HepG2 (cell line): ENCODE results near the gene GUCY1B1. TPM values are rescaled to one million over a fixed set of nuclear protein-coding genes. Genes with fewer than 3 reads are reported as not detected.

Experiments used
- ATAC-seq: fragments of 200-7000 bp; cut with Tn5 transposase; 3 replicates; pipeline ENCODE4 v1.9.1; 2020; ENCODE audit warnings: mild to moderate bottlenecking, moderate library complexity
- BruUV-seq: library from RNA; stranded (reverse); fragments of 400-500 nt; replicated peaks from 2 replicates; lab custom pipeline; 2021; lab: Mats Ljungman, UMichigan
- CTCF ChIA-PET: fragments of 300-600 bp; formaldehyde crosslinking; extraction: SDS; loops from one replicate; lab custom pipeline; 2021; ENCODE audit warnings: low total read pairs, inconsistent platforms, low intra/inter-chr PET ratio; lab: Yijun Ruan, JAX
- POLR2A ChIA-PET: fragments of 350-600 bp; sonication (Branson Sonifier 250); formaldehyde crosslinking; loops from one replicate; lab custom pipeline; 2020; ENCODE audit warnings: antibody characterized with exemption, inconsistent platforms; lab: Yijun Ruan, JAX
- DNase-seq: peaks from one replicate; pipeline ENCODE4 v3.0.0-alpha.2; 2015; ENCODE audit warnings: low spot score
- FAIRE-seq: peaks from 3 replicates; lab custom pipeline; 2011; peaks lifted over from hg19 to GRCh38; lab: Jason Lieb, UNC
- H2AFZ ChIP-seq: one replicate; pipeline ENCODE4 v1.6.1; 2011; ENCODE audit warnings: low read length, inconsistent platforms
- H3K27ac ChIP-seq: fragments of 300-600 bp; 3 replicates; pipeline ENCODE4 v1.8.0; 2011; ENCODE audit warnings: mixed run types, mild to moderate bottlenecking, mixed read lengths, low read length, inconsistent platforms; ENCODE audit not compliant: insufficient read depth; ENCODE audit errors: extremely low read length
- H3K27me3 ChIP-seq, 2 experiments: fragments of 200-600 bp in 1 of 2; 2 replicates in 1 of 2; 3 replicates in 1 of 2; pipeline versions ENCODE4 v1.6.0 to v1.8.0; 2011; ENCODE audit warnings: low read length in 2 of 2, mild to moderate bottlenecking in 2 of 2, moderate library complexity in 2 of 2, inconsistent platforms in 1 of 2; ENCODE audit not compliant: insufficient read depth in 2 of 2, control insufficient read depth in 1 of 2
- H3K36me3 ChIP-seq, 2 experiments: fragments of 200-600 bp in 1 of 2; replicated peaks in 1 of 2; 2 replicates in 1 of 2; 3 replicates in 1 of 2; pipeline versions ENCODE4 v1.5.1 to v1.8.0; 2011; ENCODE audit warnings: low read length in 2 of 2, inconsistent platforms in 1 of 2; ENCODE audit not compliant: insufficient read depth in 2 of 2, control insufficient read depth in 1 of 2
- H3K4me1 ChIP-seq: 2 replicates; pipeline ENCODE4 v1.5.1; 2012; ENCODE audit warnings: low read length, inconsistent platforms; ENCODE audit not compliant: insufficient read depth
- H3K4me2 ChIP-seq: 2 replicates; pipeline ENCODE4 v1.6.0; 2011; ENCODE audit warnings: low read depth, low read length, inconsistent platforms
- H3K4me3 ChIP-seq, 3 experiments: fragments of 200-600 bp in 1 of 3; sonication (generic), shearing (Covaris generic) in 1 of 3; replicated peaks in 1 of 3; 2 replicates each; pipeline ENCODE4 v1.5.1; 2011 to 2016; ENCODE audit warnings: low read length in 3 of 3, inconsistent platforms in 2 of 3, low read depth in 2 of 3, mild to moderate bottlenecking in 2 of 3, control low read depth in 1 of 3, mixed read lengths in 1 of 3; ENCODE audit not compliant: insufficient read depth in 1 of 3
- H3K79me2 ChIP-seq: one replicate; pipeline ENCODE4 v1.6.1; 2011; ENCODE audit warnings: low read length, inconsistent platforms; ENCODE audit not compliant: insufficient read depth
- H3K9ac ChIP-seq: 2 replicates; pipeline ENCODE4 v1.6.0; 2011; ENCODE audit warnings: mild to moderate bottlenecking, low read depth, low read length, inconsistent platforms; ENCODE audit not compliant: insufficient read depth
- H3K9me3 ChIP-seq: 2 replicates; pipeline ENCODE4 v1.5.1; 2012; ENCODE audit warnings: mild to moderate bottlenecking, low read length
- H4K20me1 ChIP-seq: 2 replicates; pipeline ENCODE4 v1.6.0; 2011; ENCODE audit warnings: inconsistent platforms, mild to moderate bottlenecking, low read length, moderate library complexity; ENCODE audit not compliant: insufficient read depth
- FOXK2 ChIP-seq: fragments of 450-650 bp; IDR thresholded peaks from 2 replicates; pipeline ENCODE4 v1.6.1; 2016
- KDM3A ChIP-seq: IDR thresholded peaks from 2 replicates; pipeline ENCODE4 v1.6.1; 2018; ENCODE audit warnings: low read depth, missing compliant biosample characterization
- NBN ChIP-seq: fragments of 450-650 bp; conservative IDR thresholded peaks from 2 replicates; pipeline ENCODE4 v1.6.1; 2017
- ZFP82 ChIP-seq: sonication (generic); formaldehyde crosslinking; IDR thresholded peaks from 2 replicates; pipeline ENCODE4 v1.5.1; 2020; ENCODE audit warnings: mild to moderate bottlenecking, missing genetic modification reagents, borderline replicate concordance
- ZNF225 ChIP-seq: sonication (generic); formaldehyde crosslinking; IDR thresholded peaks from 2 replicates; pipeline ENCODE4 v1.4.0; 2020; ENCODE audit warnings: mild to moderate bottlenecking, missing genetic modification reagents
- ZNF292 ChIP-seq: sonication (generic); formaldehyde crosslinking; IDR thresholded peaks from 2 replicates; pipeline ENCODE4 v1.8.1; 2022; ENCODE audit warnings: mild to moderate bottlenecking, low read depth, missing genetic modification reagents, borderline replicate concordance
- WGBS: methylation state at CpG from one replicate; pipeline ENCODE4 v1.1.6; 2017; ENCODE audit warnings: low lambda C conversion rate; 5-methylcytosine and 5-hydroxymethylcytosine counted together
- in situ Hi-C: cut with HindIII; loops from 2 replicates; pipeline ENCODE4 v1.10.0; 2017; ENCODE audit warnings: low pct_unique_long_range_greater_than_20kb; ENCODE audit not compliant: extremely low pct_ligation_motif_present
- intact Hi-C: fragments of 100-400 bp; cut with micrococcal nuclease; formaldehyde crosslinking; loops from one replicate; pipeline ENCODE4 v1.10.0; 2022; ENCODE audit not compliant: unreplicated experiment
- polyA plus RNA-seq, 8 experiments: library from polyadenylated mRNA; depleted of rRNA in 3 of 8; stranded (reverse) in 7 of 8; unstranded in 1 of 8; fragments of >200 nt; fragmentation: Illumina TruSeq in 4 of 8; extraction: Trizol in 4 of 8; gene quantifications; 2 replicates each; pipeline versions ENCODE4 v1.2.1 to v1.2.3, GENCODE V29; 2011 to 2016; ENCODE audit warnings: low read depth in 4 of 8, missing spikeins in 1 of 8, mixed read lengths in 1 of 8; ENCODE audit not compliant: insufficient read depth in 1 of 8
- total RNA-seq, 5 experiments: library from RNA; depleted of rRNA; stranded (reverse); fragments of >200 nt; fragmentation: Illumina TruSeq; extraction: Trizol; gene quantifications; 2 replicates each; pipeline ENCODE4 v1.2.3, GENCODE V29; 2016; ENCODE audit warnings: low read depth in 1 of 5
- TF ChIP-seq, protein P1 (sequence below): sonication (generic); formaldehyde crosslinking; IDR thresholded peaks from 2 replicates; pipeline ENCODE4 v1.4.0; 2020; ENCODE audit warnings: mild to moderate bottlenecking, missing genetic modification reagents
- TF ChIP-seq, protein P2 (sequence below): sonication (generic); formaldehyde crosslinking; IDR thresholded peaks from 2 replicates; pipeline ENCODE4 v1.5.1; 2020; ENCODE audit warnings: mild to moderate bottlenecking, missing genetic modification reagents, borderline replicate concordance
- TF ChIP-seq, protein P3 (sequence below): sonication (generic); formaldehyde crosslinking; IDR thresholded peaks from 2 replicates; pipeline ENCODE4 v1.4.0; 2020; ENCODE audit warnings: missing genetic modification reagents
- TF ChIP-seq, protein P4 (sequence below): sonication (generic); formaldehyde crosslinking; IDR thresholded peaks from 2 replicates; pipeline ENCODE4 v1.9.0; 2022; ENCODE audit warnings: low read depth, missing genetic modification reagents

GUCY1B1 gene
- total and polyA plus RNA-seq, 2 of the 13 experiments (the other 11 are each of a cell fraction or from before 2014, with no cell fraction given) = not detected

DNA sequence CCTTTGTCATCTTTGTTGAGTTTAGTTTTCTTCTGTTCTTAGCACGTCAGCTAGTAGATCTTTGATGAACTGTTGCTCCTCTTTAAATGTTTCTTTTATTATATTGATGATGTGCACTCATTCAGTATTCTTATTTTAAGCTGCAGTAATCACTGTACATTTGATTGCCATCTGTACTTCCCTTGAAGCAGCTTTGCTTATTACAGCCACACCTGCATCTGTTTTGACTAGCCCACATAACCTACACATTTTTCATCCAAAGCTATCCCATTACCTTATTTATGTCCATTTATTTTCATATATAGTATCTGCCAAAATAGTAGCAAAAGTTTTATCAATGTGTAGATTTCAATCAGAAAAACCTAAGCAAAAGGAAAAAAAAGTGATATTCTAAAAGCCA, 23.9 kb upstream of the GUCY1B1 start:
- H3K9ac ChIP-seq = no peak overlapping the region
- no peaks in the 10 kb centered on the region for H3K36me3 ChIP-seq
- no peak overlapping the region for H3K27ac ChIP-seq
- no peak overlapping the region for H2AFZ ChIP-seq
- ATAC-seq = no peak
- H3K79me2 ChIP-seq = no peaks in the 10 kb centered on the region
- H4K20me1 ChIP-seq = no peaks in the 10 kb centered on the region
- WGBS = 10% methylated on average over 1 of the region's 1 CpG
- FAIRE-seq = no peak
- ChIA-PET POLR2A (no interaction called here), CTCF (no interaction called here)
- H3K4me1 ChIP-seq = no peaks in the 10 kb centered on the region
- H3K4me2 ChIP-seq = no peak overlapping the region
- H3K9me3 ChIP-seq = no peaks in the 10 kb centered on the region
- H3K27me3 ChIP-seq = no peaks in the 10 kb centered on the region; a peak in 1 of 5 replicates
- H3K4me3 ChIP-seq = no peak overlapping the region
- BruUV-seq = no TSS peak
- no peak for TF ChIP-seq KDM3A
- TF ChIP-seq, protein P1, sequence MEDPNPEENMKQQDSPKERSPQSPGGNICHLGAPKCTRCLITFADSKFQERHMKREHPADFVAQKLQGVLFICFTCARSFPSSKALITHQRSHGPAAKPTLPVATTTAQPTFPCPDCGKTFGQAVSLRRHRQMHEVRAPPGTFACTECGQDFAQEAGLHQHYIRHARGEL (CRISPR knock-in tag) = no peak
- TF ChIP-seq, protein P2, sequence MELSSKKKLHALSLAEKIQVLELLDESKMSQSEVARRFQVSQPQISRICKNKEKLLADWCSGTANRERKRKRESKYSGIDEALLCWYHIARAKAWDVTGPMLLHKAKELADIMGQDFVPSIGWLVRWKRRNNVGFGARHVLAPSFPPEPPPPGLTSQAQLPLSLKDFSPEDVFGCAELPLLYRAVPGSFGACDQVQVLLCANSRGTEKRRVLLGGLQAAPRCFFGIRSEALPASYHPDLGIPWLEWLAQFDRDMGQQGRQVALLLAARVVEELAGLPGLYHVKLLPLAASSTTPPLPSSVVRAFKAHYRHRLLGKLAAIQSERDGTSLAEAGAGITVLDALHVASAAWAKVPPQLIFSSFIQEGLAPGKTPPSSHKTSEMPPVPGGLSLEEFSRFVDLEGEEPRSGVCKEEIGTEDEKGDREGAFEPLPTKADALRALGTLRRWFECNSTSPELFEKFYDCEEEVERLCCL (CRISPR knock-in tag) = no peak
- no peak for TF ChIP-seq FOXK2
- TF ChIP-seq, protein P3, sequence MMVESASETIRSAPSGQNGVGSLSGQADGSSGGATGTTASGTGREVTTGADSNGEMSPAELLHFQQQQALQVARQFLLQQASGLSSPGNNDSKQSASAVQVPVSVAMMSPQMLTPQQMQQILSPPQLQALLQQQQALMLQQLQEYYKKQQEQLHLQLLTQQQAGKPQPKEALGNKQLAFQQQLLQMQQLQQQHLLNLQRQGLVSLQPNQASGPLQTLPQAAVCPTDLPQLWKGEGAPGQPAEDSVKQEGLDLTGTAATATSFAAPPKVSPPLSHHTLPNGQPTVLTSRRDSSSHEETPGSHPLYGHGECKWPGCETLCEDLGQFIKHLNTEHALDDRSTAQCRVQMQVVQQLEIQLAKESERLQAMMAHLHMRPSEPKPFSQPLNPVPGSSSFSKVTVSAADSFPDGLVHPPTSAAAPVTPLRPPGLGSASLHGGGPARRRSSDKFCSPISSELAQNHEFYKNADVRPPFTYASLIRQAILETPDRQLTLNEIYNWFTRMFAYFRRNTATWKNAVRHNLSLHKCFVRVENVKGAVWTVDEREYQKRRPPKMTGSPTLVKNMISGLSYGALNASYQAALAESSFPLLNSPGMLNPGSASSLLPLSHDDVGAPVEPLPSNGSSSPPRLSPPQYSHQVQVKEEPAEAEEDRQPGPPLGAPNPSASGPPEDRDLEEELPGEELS (CRISPR knock-in tag) = no peak
- in situ Hi-C loops = no loop called here
- DNase-seq = no peak
- intact Hi-C loops = no loop called here

DNA sequence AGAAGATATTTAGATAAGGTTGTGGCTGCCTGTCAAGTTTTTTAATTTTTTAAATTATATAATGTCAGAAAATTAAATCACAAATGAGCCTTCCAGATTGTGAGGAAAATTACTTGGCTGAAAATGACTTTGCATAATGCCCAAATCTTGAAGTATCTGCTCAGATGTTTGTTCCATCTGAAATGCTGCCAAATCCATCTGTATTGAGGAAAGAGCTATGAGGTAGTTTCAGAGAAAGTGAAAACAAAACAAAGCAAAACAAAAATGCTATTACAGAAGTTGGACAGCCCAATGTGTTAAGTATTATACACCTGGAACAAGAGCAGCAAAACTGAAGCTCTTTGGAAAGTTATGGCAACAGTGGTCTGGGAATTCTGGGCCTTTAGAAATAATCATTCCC, 23.3 kb upstream of the GUCY1B1 start:
- no TSS peak for BruUV-seq
- no peak overlapping the region for H3K4me3 ChIP-seq
- ChIA-PET CTCF (no interaction called here), POLR2A (no interaction called here)
- H3K27me3 ChIP-seq = no peaks in the 10 kb centered on the region; a peak in 1 of 5 replicates
- no peak for FAIRE-seq
- no peak overlapping the region for H3K9ac ChIP-seq
- no peak for DNase-seq
- H3K4me2 ChIP-seq = no peak overlapping the region
- ATAC-seq = no peak
- no peaks in the 10 kb centered on the region for H3K36me3 ChIP-seq
- H4K20me1 ChIP-seq = no peaks in the 10 kb centered on the region
- no peaks in the 10 kb centered on the region for H3K4me1 ChIP-seq
- H2AFZ ChIP-seq = no peak overlapping the region
- in situ Hi-C loops = no loop called here
- intact Hi-C loops = no loop called here
- no peaks in the 10 kb centered on the region for H3K79me2 ChIP-seq
- no peak overlapping the region for H3K27ac ChIP-seq
- no peaks in the 10 kb centered on the region for H3K9me3 ChIP-seq
- TF ChIP-seq, protein P4, sequence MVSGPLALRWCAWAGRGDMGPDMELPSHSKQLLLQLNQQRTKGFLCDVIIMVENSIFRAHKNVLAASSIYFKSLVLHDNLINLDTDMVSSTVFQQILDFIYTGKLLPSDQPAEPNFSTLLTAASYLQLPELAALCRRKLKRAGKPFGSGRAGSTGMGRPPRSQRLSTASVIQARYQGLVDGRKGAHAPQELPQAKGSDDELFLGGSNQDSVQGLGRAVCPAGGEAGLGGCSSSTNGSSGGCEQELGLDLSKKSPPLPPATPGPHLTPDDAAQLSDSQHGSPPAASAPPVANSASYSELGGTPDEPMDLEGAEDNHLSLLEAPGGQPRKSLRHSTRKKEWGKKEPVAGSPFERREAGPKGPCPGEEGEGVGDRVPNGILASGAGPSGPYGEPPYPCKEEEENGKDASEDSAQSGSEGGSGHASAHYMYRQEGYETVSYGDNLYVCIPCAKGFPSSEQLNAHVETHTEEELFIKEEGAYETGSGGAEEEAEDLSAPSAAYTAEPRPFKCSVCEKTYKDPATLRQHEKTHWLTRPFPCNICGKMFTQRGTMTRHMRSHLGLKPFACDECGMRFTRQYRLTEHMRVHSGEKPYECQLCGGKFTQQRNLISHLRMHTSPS (CRISPR knock-in tag) = no peak
- no peak for TF ChIP-seq ZFP82 (CRISPR knock-in tag)
- no peak for TF ChIP-seq ZNF225 (CRISPR knock-in tag)
- no peak for TF ChIP-seq NBN
- TF ChIP-seq ZNF292 = no peak
